SK-N-SH treated with all-trans-retinoic acid at 6 μM for 48 hours (cell line): Measurements from ENCODE around the gene PLEKHF1.

Experiments
- ATAC-seq: fragments of 200-7000 bp; cut with Tn5 transposase; 3 replicates; pipeline ENCODE4 v1.9.1; 2020; ENCODE audit warnings: mild to moderate bottlenecking, moderate library complexity
- ARNTL ChIP-seq: fragments of 450-650 bp; formaldehyde crosslinking; IDR thresholded peaks from 2 replicates; pipeline ENCODE4 v1.5.0; 2020; ENCODE audit warnings: low read depth, mild to moderate bottlenecking, moderate library complexity, borderline replicate concordance
- BACH2 ChIP-seq: fragments of 250-450 bp; sonication (Bioruptor Pico); IDR thresholded peaks from 2 replicates; pipeline ENCODE4 v1.9.0; 2021; ENCODE audit warnings: mild to moderate bottlenecking, borderline replicate concordance
- CREB5 ChIP-seq: fragments of 250-450 bp; sonication (Bioruptor Pico); IDR thresholded peaks from 2 replicates; pipeline ENCODE4 v1.5.1; 2020; ENCODE audit warnings: low read depth, mild to moderate bottlenecking, moderate library complexity
- CSDC2 ChIP-seq: fragments of 250-450 bp; sonication (Bioruptor Pico); IDR thresholded peaks from 2 replicates; pipeline ENCODE4 v1.5.0; 2020; ENCODE audit warnings: mild to moderate bottlenecking, moderate library complexity
- CSRNP3 ChIP-seq: fragments of 250-450 bp; sonication (Bioruptor Pico); IDR thresholded peaks from 2 replicates; pipeline ENCODE4 v1.5.1; 2021; ENCODE audit warnings: mild to moderate bottlenecking, moderate library complexity
- ESRRG ChIP-seq: fragments of 250-450 bp; sonication (Bioruptor Pico); IDR thresholded peaks from 2 replicates; pipeline ENCODE4 v1.6.1; 2021; ENCODE audit warnings: mild to moderate bottlenecking
- GLIS3 ChIP-seq: fragments of 250-450 bp; sonication (Bioruptor Pico); IDR thresholded peaks from 2 replicates; pipeline ENCODE4 v1.5.0; 2020; ENCODE audit warnings: mild to moderate bottlenecking, moderate library complexity
- ISL1 ChIP-seq: fragments of 250-450 bp; sonication (Bioruptor Pico); IDR thresholded peaks from 2 replicates; pipeline ENCODE4 v2.1.2; 2022; ENCODE audit warnings: mild to moderate bottlenecking, moderate library complexity
- OSR1 ChIP-seq: fragments of 250-450 bp; sonication (Bioruptor Pico); IDR thresholded peaks from 2 replicates; pipeline ENCODE4 v1.8.0; 2022; ENCODE audit warnings: moderate library complexity, mild to moderate bottlenecking, inconsistent platforms
- POU6F1 ChIP-seq: fragments of 250-450 bp; sonication (Bioruptor Pico); IDR thresholded peaks from 2 replicates; pipeline ENCODE4 v1.8.0; 2021; ENCODE audit warnings: low read depth, mild to moderate bottlenecking, moderate library complexity, borderline replicate concordance
- PPARA ChIP-seq: fragments of 250-450 bp; sonication (Bioruptor Pico); IDR thresholded peaks from 2 replicates; pipeline ENCODE4 v1.5.0; 2020; ENCODE audit warnings: mild to moderate bottlenecking, borderline replicate concordance
- RARB ChIP-seq: fragments of 250-450 bp; sonication (Bioruptor Pico); IDR thresholded peaks from 2 replicates; pipeline ENCODE4 v1.8.0; 2021; ENCODE audit warnings: mild to moderate bottlenecking, moderate library complexity
- SNAI2 ChIP-seq: fragments of 250-450 bp; sonication (Bioruptor Pico); IDR thresholded peaks from 2 replicates; pipeline ENCODE4 v1.5.0; 2020; ENCODE audit warnings: mild to moderate bottlenecking, moderate library complexity
- TCF4 ChIP-seq: fragments of 250-450 bp; sonication (Bioruptor Pico); IDR thresholded peaks from 2 replicates; pipeline ENCODE4 v1.8.0; 2021; ENCODE audit warnings: mild to moderate bottlenecking, moderate library complexity, borderline replicate concordance
- TOX ChIP-seq: fragments of 250-450 bp; sonication (Bioruptor Pico); IDR thresholded peaks from 2 replicates; pipeline ENCODE4 v1.8.0; 2021; ENCODE audit warnings: mild to moderate bottlenecking, moderate library complexity, borderline replicate concordance
- ZC3H10 ChIP-seq: fragments of 250-450 bp; sonication (Bioruptor Pico); IDR thresholded peaks from 2 replicates; pipeline ENCODE4 v1.5.1; 2021; ENCODE audit warnings: mild to moderate bottlenecking, moderate library complexity
- ZFP3 ChIP-seq: fragments of 250-450 bp; sonication (Bioruptor Pico); IDR thresholded peaks from 2 replicates; pipeline ENCODE4 v1.5.0; 2020; ENCODE audit warnings: mild to moderate bottlenecking, moderate library complexity
- ZFP30 ChIP-seq: fragments of 450-650 bp; formaldehyde crosslinking; IDR thresholded peaks from 2 replicates; pipeline ENCODE4 v1.5.0; 2022; ENCODE audit warnings: mild to moderate bottlenecking, moderate library complexity
- ZNF565 ChIP-seq: fragments of 450-650 bp; formaldehyde crosslinking; conservative IDR thresholded peaks from 2 replicates; pipeline ENCODE4 v1.5.0; 2020; ENCODE audit warnings: low read depth, mild to moderate bottlenecking, moderate library complexity
- ZNF70 ChIP-seq: fragments of 450-650 bp; formaldehyde crosslinking; IDR thresholded peaks from 2 replicates; pipeline ENCODE4 v1.5.0; 2020; ENCODE audit warnings: mild to moderate bottlenecking, moderate library complexity
- ZNF8 ChIP-seq: fragments of 450-650 bp; formaldehyde crosslinking; IDR thresholded peaks from 2 replicates; pipeline ENCODE4 v1.5.0; 2020; ENCODE audit warnings: mild to moderate bottlenecking, moderate library complexity
- TF ChIP-seq, protein P1 (sequence below): fragments of 250-450 bp; sonication (Bioruptor Pico); IDR thresholded peaks from 2 replicates; pipeline ENCODE4 v1.8.0; 2020; ENCODE audit warnings: mild to moderate bottlenecking, moderate library complexity, borderline replicate concordance
- TF ChIP-seq, protein P2 (sequence below): fragments of 250-450 bp; sonication (Bioruptor Pico); IDR thresholded peaks from 2 replicates; pipeline ENCODE4 v1.5.0; 2020; ENCODE audit warnings: mild to moderate bottlenecking, moderate library complexity

PLEKHF1 gene

GRCh38 chr19:29631450-29631849 lies 33.8 kb upstream of the PLEKHF1 start:
- no peak for TF ChIP-seq ISL1
- TF ChIP-seq ZFP30 (CRISPR knock-in tag), result no peak
- TF ChIP-seq, protein P1, sequence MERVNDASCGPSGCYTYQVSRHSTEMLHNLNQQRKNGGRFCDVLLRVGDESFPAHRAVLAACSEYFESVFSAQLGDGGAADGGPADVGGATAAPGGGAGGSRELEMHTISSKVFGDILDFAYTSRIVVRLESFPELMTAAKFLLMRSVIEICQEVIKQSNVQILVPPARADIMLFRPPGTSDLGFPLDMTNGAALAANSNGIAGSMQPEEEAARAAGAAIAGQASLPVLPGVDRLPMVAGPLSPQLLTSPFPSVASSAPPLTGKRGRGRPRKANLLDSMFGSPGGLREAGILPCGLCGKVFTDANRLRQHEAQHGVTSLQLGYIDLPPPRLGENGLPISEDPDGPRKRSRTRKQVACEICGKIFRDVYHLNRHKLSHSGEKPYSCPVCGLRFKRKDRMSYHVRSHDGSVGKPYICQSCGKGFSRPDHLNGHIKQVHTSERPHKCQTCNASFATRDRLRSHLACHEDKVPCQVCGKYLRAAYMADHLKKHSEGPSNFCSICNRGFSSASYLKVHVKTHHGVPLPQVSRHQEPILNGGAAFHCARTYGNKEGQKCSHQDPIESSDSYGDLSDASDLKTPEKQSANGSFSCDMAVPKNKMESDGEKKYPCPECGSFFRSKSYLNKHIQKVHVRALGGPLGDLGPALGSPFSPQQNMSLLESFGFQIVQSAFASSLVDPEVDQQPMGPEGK (CRISPR knock-in tag), result no peak
- no peak for TF ChIP-seq ZC3H10
- no peak for TF ChIP-seq PPARA (CRISPR knock-in tag)
- no peak for TF ChIP-seq BACH2 (CRISPR knock-in tag)
- no peak for TF ChIP-seq ESRRG (CRISPR knock-in tag)
- TF ChIP-seq ZNF70 (CRISPR knock-in tag), result no peak
- no peak for TF ChIP-seq GLIS3 (CRISPR knock-in tag)
- no peak for ATAC-seq

- ATAC-seq, result no peak
- TF ChIP-seq RARB (CRISPR knock-in tag) (no peak), ZC3H10 (no peak), CSDC2 (no peak), ARNTL (CRISPR knock-in tag) (no peak), SNAI2 (CRISPR knock-in tag) (no peak)
Observed at GRCh38 chr19:29634002-29634401, 31.3 kb upstream of the PLEKHF1 start.

GRCh38 chr19:29634423-29635130 lies 30.7 kb upstream of the PLEKHF1 start:
- no peak for ATAC-seq
- TF ChIP-seq RARB (CRISPR knock-in tag) (no peak), ISL1 (no peak), OSR1 (CRISPR knock-in tag) (no peak), TCF4 (CRISPR knock-in tag) (no peak), CSRNP3 (CRISPR knock-in tag) (no peak), ZFP30 (CRISPR knock-in tag) (no peak), ZNF8 (no peak), CREB5 (CRISPR knock-in tag) (no peak), POU6F1 (CRISPR knock-in tag) (no peak), TOX (CRISPR knock-in tag) (no peak), ZNF70 (CRISPR knock-in tag) (no peak), GLIS3 (CRISPR knock-in tag) (no peak), ZC3H10 (no peak), ZFP3 (CRISPR knock-in tag) (no peak), CSDC2 (no peak), ZNF565 (CRISPR knock-in tag) (no peak), BACH2 (CRISPR knock-in tag) (no peak), ESRRG (CRISPR knock-in tag) (no peak)
- TF ChIP-seq, protein P1 (CRISPR knock-in tag), result no peak
- TF ChIP-seq, protein P2, sequence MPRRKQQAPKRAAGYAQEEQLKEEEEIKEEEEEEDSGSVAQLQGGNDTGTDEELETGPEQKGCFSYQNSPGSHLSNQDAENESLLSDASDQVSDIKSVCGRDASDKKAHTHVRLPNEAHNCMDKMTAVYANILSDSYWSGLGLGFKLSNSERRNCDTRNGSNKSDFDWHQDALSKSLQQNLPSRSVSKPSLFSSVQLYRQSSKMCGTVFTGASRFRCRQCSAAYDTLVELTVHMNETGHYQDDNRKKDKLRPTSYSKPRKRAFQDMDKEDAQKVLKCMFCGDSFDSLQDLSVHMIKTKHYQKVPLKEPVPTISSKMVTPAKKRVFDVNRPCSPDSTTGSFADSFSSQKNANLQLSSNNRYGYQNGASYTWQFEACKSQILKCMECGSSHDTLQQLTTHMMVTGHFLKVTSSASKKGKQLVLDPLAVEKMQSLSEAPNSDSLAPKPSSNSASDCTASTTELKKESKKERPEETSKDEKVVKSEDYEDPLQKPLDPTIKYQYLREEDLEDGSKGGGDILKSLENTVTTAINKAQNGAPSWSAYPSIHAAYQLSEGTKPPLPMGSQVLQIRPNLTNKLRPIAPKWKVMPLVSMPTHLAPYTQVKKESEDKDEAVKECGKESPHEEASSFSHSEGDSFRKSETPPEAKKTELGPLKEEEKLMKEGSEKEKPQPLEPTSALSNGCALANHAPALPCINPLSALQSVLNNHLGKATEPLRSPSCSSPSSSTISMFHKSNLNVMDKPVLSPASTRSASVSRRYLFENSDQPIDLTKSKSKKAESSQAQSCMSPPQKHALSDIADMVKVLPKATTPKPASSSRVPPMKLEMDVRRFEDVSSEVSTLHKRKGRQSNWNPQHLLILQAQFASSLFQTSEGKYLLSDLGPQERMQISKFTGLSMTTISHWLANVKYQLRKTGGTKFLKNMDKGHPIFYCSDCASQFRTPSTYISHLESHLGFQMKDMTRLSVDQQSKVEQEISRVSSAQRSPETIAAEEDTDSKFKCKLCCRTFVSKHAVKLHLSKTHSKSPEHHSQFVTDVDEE, result no peak
